Astrocyte (in vitro differentiated cells and primary cell): ENCODE data around the gene CD163L1. TPM values are rescaled to one million over a fixed set of nuclear protein-coding genes. Genes with fewer than 3 reads are reported as not detected.
A peak's percentile ranks its signal among the peaks of the same experiment; 100 is the strongest.
"Not testable (repeated sequence)": the region's sequence is repeated elsewhere in the genome, so short reads cannot be mapped to it uniquely, and the experiment has no call there.

ENCODE experiments used
- DNase-seq: peaks from one replicate; pipeline ENCODE4 v3.0.0-alpha.2; 2010; ENCODE audit warnings: low read depth
- FAIRE-seq: peaks from 2 replicates; lab custom pipeline; 2011; peaks lifted over from hg19 to GRCh38; lab: Jason Lieb, UNC
- H2AFZ ChIP-seq: 2 replicates; pipeline ENCODE4 v1.6.0; 2012; ENCODE audit warnings: low read depth, low read length, inconsistent platforms
- H3K27ac ChIP-seq: 2 replicates; pipeline ENCODE4 v1.5.1; 2011; ENCODE audit warnings: low read depth, low read length, inconsistent platforms
- H3K27me3 ChIP-seq: 2 replicates; pipeline ENCODE4 v1.6.0; 2011; ENCODE audit warnings: low read length, inconsistent platforms; ENCODE audit not compliant: insufficient read depth
- H3K36me3 ChIP-seq: 2 replicates; pipeline ENCODE4 v1.5.1; 2011; ENCODE audit warnings: low read length, inconsistent platforms; ENCODE audit not compliant: insufficient read depth
- H3K4me1 ChIP-seq: 2 replicates; pipeline ENCODE4 v1.5.1; 2011; ENCODE audit warnings: low read length, inconsistent platforms; ENCODE audit not compliant: insufficient read depth
- H3K4me2 ChIP-seq: 2 replicates; pipeline ENCODE4 v1.6.0; 2012; ENCODE audit warnings: low read length, inconsistent platforms
- H3K4me3 ChIP-seq: 2 replicates; pipeline ENCODE4 v1.5.1; 2011; ENCODE audit warnings: low read depth, mild to moderate bottlenecking, low read length, inconsistent platforms; ENCODE audit not compliant: insufficient read depth
- H3K79me2 ChIP-seq: 2 replicates; pipeline ENCODE4 v1.6.0; 2012; ENCODE audit warnings: mild to moderate bottlenecking, low read length, inconsistent platforms; ENCODE audit not compliant: insufficient read depth
- H3K9ac ChIP-seq: 2 replicates; pipeline ENCODE4 v1.6.0; 2012; ENCODE audit warnings: mild to moderate bottlenecking, low read length, inconsistent platforms
- H3K9me3 ChIP-seq: 2 replicates; pipeline ENCODE4 v1.5.1; 2012; ENCODE audit warnings: low read depth, mild to moderate bottlenecking, low read length, inconsistent platforms; ENCODE audit not compliant: insufficient read depth
- H4K20me1 ChIP-seq: 2 replicates; pipeline ENCODE4 v1.6.0; 2012; ENCODE audit warnings: low read length, inconsistent platforms; ENCODE audit not compliant: insufficient read depth
- H3K27ac Mint-ChIP-seq: one replicate; pipeline ENCODE4 v1.8.0; 2021; ENCODE audit warnings: mild to moderate bottlenecking, mixed read lengths; ENCODE audit not compliant: unreplicated experiment
- H3K27me3 Mint-ChIP-seq: one replicate; pipeline ENCODE4 v1.8.0; 2021; ENCODE audit warnings: low read depth, mixed read lengths; ENCODE audit not compliant: unreplicated experiment
- H3K36me3 Mint-ChIP-seq: one replicate; pipeline ENCODE4 v1.8.0; 2021; ENCODE audit warnings: low read depth, mixed read lengths; ENCODE audit not compliant: unreplicated experiment
- H3K4me1 Mint-ChIP-seq: one replicate; pipeline ENCODE4 v1.8.0; 2021; ENCODE audit warnings: low read depth, mixed read lengths; ENCODE audit not compliant: unreplicated experiment
- H3K4me3 Mint-ChIP-seq: one replicate; pipeline ENCODE4 v1.8.0; 2021; ENCODE audit warnings: mild to moderate bottlenecking, moderate library complexity, mixed read lengths; ENCODE audit not compliant: unreplicated experiment
- H3K9me3 Mint-ChIP-seq: one replicate; pipeline ENCODE4 v1.8.0; 2021; ENCODE audit warnings: mild to moderate bottlenecking, mixed read lengths; ENCODE audit not compliant: unreplicated experiment
- CTCF ChIP-seq: IDR thresholded peaks from 2 replicates; pipeline ENCODE4 v1.5.1; 2011; ENCODE audit warnings: low read depth, mild to moderate bottlenecking, inconsistent platforms, low read length, moderate library complexity; ENCODE audit not compliant: insufficient read depth
- EZH2 ChIP-seq: IDR thresholded peaks from 2 replicates; pipeline ENCODE4 v1.6.1; 2012; ENCODE audit warnings: mild to moderate bottlenecking, low read length, inconsistent platforms; ENCODE audit not compliant: insufficient read depth
- total RNA-seq: library from RNA; stranded (reverse); gene quantifications from 2 replicates; pipeline ENCODE4 v1.2.1, GENCODE V29; 2021

CD163L1 gene
- total RNA-seq, 1 donor from 2014 or later, result 1.3 TPM

GRCh38 chr12:7437494-7437893 is 6.5 kb downstream of the CD163L1 start:
- not testable (repeated sequence) for H3K27ac ChIP-seq, H3K36me3 Mint-ChIP-seq, H3K79me2 ChIP-seq, H3K27me3 Mint-ChIP-seq, H3K9ac ChIP-seq, FAIRE-seq, H3K9me3 Mint-ChIP-seq, H3K27ac Mint-ChIP-seq, H4K20me1 ChIP-seq, DNase-seq, H3K4me3 Mint-ChIP-seq, H2AFZ ChIP-seq, H3K27me3 ChIP-seq, H3K4me1 Mint-ChIP-seq, H3K4me1 ChIP-seq, H3K36me3 ChIP-seq, H3K9me3 ChIP-seq, H3K4me3 ChIP-seq, H3K4me2 ChIP-seq

- Mint-ChIP-seq H3K27me3 (no peaks in the 10 kb centered on the region), H3K36me3 (no peaks in the 10 kb centered on the region), H3K4me3 (no peak overlapping the region), H3K4me1 (no peaks in the 10 kb centered on the region), H3K9me3 (peaks cover 3% of the 10 kb centered on the region), H3K27ac (no peak overlapping the region)
- no peak overlapping the region for H3K4me2 ChIP-seq
- H3K27me3 ChIP-seq, result no peaks in the 10 kb centered on the region
- no peak overlapping the region for H3K9ac ChIP-seq
- TF ChIP-seq EZH2 (no peak), CTCF (no peak)
- FAIRE-seq (no peak), DNase-seq (no peak)
- H3K4me3 ChIP-seq, result no peak overlapping the region
- no peak overlapping the region for H3K27ac ChIP-seq
- no peaks in the 10 kb centered on the region for H4K20me1 ChIP-seq
- peak overlapping the region; percentile 21 for H2AFZ ChIP-seq
- no peaks in the 10 kb centered on the region for H3K79me2 ChIP-seq
- no peaks in the 10 kb centered on the region for H3K9me3 ChIP-seq
- H3K36me3 ChIP-seq, result no peaks in the 10 kb centered on the region
- H3K4me1 ChIP-seq, result peaks cover 4% of the 10 kb centered on the region
Observed at GRCh38 chr12:7434670-7435069, 9.3 kb downstream of the CD163L1 start.

- DNase-seq (peak; percentile 66), FAIRE-seq (peak; percentile 95)
- Mint-ChIP-seq H3K4me1 (no peaks in the 10 kb centered on the region), H3K27me3 (no peaks in the 10 kb centered on the region), H3K36me3 (no peaks in the 10 kb centered on the region), H3K4me3 (no peak overlapping the region), H3K9me3 (no peaks in the 10 kb centered on the region), H3K27ac (no peak overlapping the region)
- Histone ChIP-seq H3K9ac (no peak overlapping the region), H3K9me3 (no peaks in the 10 kb centered on the region), H3K4me1 (peaks cover 4% of the 10 kb centered on the region), H3K27ac (peak overlapping the region; percentile 61), H3K27me3 (no peaks in the 10 kb centered on the region), H3K79me2 (no peaks in the 10 kb centered on the region), H2AFZ (peak overlapping the region; percentile 81), H3K4me3 (peak overlapping the region; percentile 22), H4K20me1 (no peaks in the 10 kb centered on the region), H3K36me3 (no peaks in the 10 kb centered on the region), H3K4me2 (peak overlapping the region; percentile 71)
- TF ChIP-seq CTCF (no peak), EZH2 (no peak)
Observed at GRCh38 chr12:7433276-7433822, 10.6 kb downstream of the CD163L1 start.
